ENCODE measurements around the gene TNFAIP8L3.

TNFAIP8L3 gene

GRCh38 chr15:51114437-51115119 is 19.9 kb upstream of the TNFAIP8L3 start:
- DNase-seq = no peak

GRCh38 chr15:51112078-51112477 is 17.4 kb upstream of the TNFAIP8L3 start:
- DNase-seq = no peak

- no peak for DNase-seq
These were observed 16.4 kb upstream of the TNFAIP8L3 start for GRCh38 chr15:51111061-51111460.

GRCh38 chr15:51110171-51110570 is 15.5 kb upstream of the TNFAIP8L3 start:
- DNase-seq = no peak

- no peak for DNase-seq
These were observed 14.3 kb upstream of the TNFAIP8L3 start for GRCh38 chr15:51108933-51109550.

- no peak for DNase-seq
These were observed 12.9 kb upstream of the TNFAIP8L3 start for GRCh38 chr15:51107612-51108011.

- no peak for DNase-seq
These were observed 11.8 kb upstream of the TNFAIP8L3 start for GRCh38 chr15:51106481-51106880.

GRCh38 chr15:51105430-51106016 is 10.8 kb upstream of the TNFAIP8L3 start:
- no peak for DNase-seq

- DNase-seq = no peak
These were observed 9.8 kb upstream of the TNFAIP8L3 start for GRCh38 chr15:51104512-51104911.

- no peak for DNase-seq
These were observed 8.6 kb upstream of the TNFAIP8L3 start for GRCh38 chr15:51103330-51103729.

GRCh38 chr15:51100785-51101489 is 6.2 kb upstream of the TNFAIP8L3 start:
- no peak for DNase-seq

GRCh38 chr15:51099185-51099584 is 4.5 kb upstream of the TNFAIP8L3 start:
- DNase-seq = no peak

GRCh38 chr15:51098331-51098619 is 3.6 kb upstream of the TNFAIP8L3 start:
- no peak for DNase-seq

GRCh38 chr15:51097553-51098330 is 3.0 kb upstream of the TNFAIP8L3 start:
- no peak for DNase-seq

GRCh38 chr15:51096976-51097375 is 2.3 kb upstream of the TNFAIP8L3 start:
- DNase-seq = no peak

- no peak for DNase-seq
These were observed 1.1 kb upstream of the TNFAIP8L3 start for GRCh38 chr15:51095681-51096331.

- no peak for DNase-seq
These were observed 684 bp downstream of the TNFAIP8L3 start for GRCh38 chr15:51093839-51094605.

GRCh38 chr15:51093488-51093838 is 1.2 kb downstream of the TNFAIP8L3 start:
- DNase-seq = no peak

GRCh38 chr15:51092480-51093040 is 2.1 kb downstream of the TNFAIP8L3 start:
- DNase-seq = no peak

GRCh38 chr15:51090753-51091152 is 4.0 kb downstream of the TNFAIP8L3 start:
- DNase-seq = no peak

GRCh38 chr15:51089699-51090453 is 4.8 kb downstream of the TNFAIP8L3 start:
- no peak for DNase-seq

Data from CD4-positive, alpha-beta T cell treated with Interleukin-21 for 1 hour (primary cell).